Mammary epithelial cell (primary cell): ENCODE measurements around the gene JMJD7.

Experiments used
- CTCF ChIP-seq, 2 donors: IDR thresholded peaks in 1 of 2; conservative IDR thresholded peaks in 1 of 2; 2 replicates each; pipeline ENCODE4 v1.5.1; 2011 to 2012; ENCODE audit warnings: inconsistent platforms in 2 of 2, low read length in 2 of 2, mild to moderate bottlenecking in 2 of 2, control low read depth in 1 of 2, low read depth in 1 of 2; ENCODE audit not compliant: insufficient read depth in 1 of 2; ENCODE audit errors: extremely low read depth in 1 of 2
- EZH2 ChIP-seq: IDR thresholded peaks from 2 replicates; pipeline ENCODE4 v1.6.1; 2012; ENCODE audit warnings: low read length, inconsistent platforms, borderline replicate concordance

- TF ChIP-seq CTCF (conservative IDR thresholded peaks at IDR 0.05 in 1 of 2, IDR thresholded peaks at IDR 0.05 in 1 of 2; ENCODE audit: extremely low read depth in 1 of 2, insufficient read depth in 1 of 2, low read depth in 1 of 2, low read length in 2 of 2) (no peak), EZH2 (no peak)
Observed at GRCh38 chr15:41881550-41881919, 53.6 kb downstream of the JMJD7 start.
